ENCODE measurements around the gene DDR1. TPM values are rescaled to one million over a fixed set of nuclear protein-coding genes. Genes with fewer than 3 reads are reported as not detected.
"Not testable (repeated sequence)": the region's sequence is repeated elsewhere in the genome, so short reads cannot be mapped to it uniquely, and the experiment has no call there.

The DDR1 gene
- polyA plus RNA-seq, 1 donor (not counting 4 experiments of a cell fraction or from before 2014, with no cell fraction given) = 104 TPM

GRCh38 chr6:30901436-30901835 is 17.1 kb downstream of the DDR1 start:
- Histone ChIP-seq H3K9me3 (ENCODE audit: control insufficient read depth, low read depth, low read length) (no peaks in the 10 kb centered on the region), H3K27me3 (ENCODE audit: control insufficient read depth, extremely low read depth, insufficient read depth, low read length) (no peaks in the 10 kb centered on the region), H4K20me1 (ENCODE audit: control insufficient read depth, extremely low read depth, insufficient read depth, low read length) (no peaks in the 10 kb centered on the region), H3K4me2 (ENCODE audit: control insufficient read depth, extremely low read depth, insufficient read depth, low read depth, low read length) (no peak overlapping the region), H3K36me3 (ENCODE audit: control insufficient read depth in 2 of 2, extremely low read depth in 1 of 2, insufficient read depth in 2 of 2, low read length in 2 of 2) (peaks cover 29 to 36% of the 10 kb centered on the region in 2 experiments), H3K4me1 (ENCODE audit: control insufficient read depth, extremely low read depth, insufficient read depth, low read length) (peaks cover 9% of the 10 kb centered on the region), H3K9ac (ENCODE audit: control insufficient read depth, extremely low read depth, insufficient read depth, low read length) (no peak overlapping the region), H3K9me1 (ENCODE audit: control insufficient read depth, extremely low read depth, insufficient read depth, low read length) (no peaks in the 10 kb centered on the region), H3K27ac (ENCODE audit: control insufficient read depth, insufficient read depth, low read length) (no peak overlapping the region), H3K79me2 (ENCODE audit: control insufficient read depth, insufficient read depth, low read length) (no peaks in the 10 kb centered on the region), H3K4me3 (ENCODE audit: control insufficient read depth in 2 of 3, extremely low read depth in 1 of 3, insufficient read depth in 2 of 3, low read depth in 1 of 3, low read length in 3 of 3) (no peak overlapping the region), H2AFZ (ENCODE audit: control insufficient read depth, low read length) (no peak overlapping the region)
- DNase-seq (ENCODE audit: low read depth, low spot score) (no peak), FAIRE-seq (no peak)
- TF ChIP-seq CTCF (optimal IDR thresholded peaks at IDR 0.05 in 1 of 3, IDR thresholded peaks at IDR 0.05 in 1 of 3, conservative IDR thresholded peaks at IDR 0.05 in 1 of 3; ENCODE audit: extremely low read depth in 1 of 3, insufficient read depth in 2 of 3, low read length in 3 of 3) (no peak), EZH2 (IDR thresholded peaks at IDR 0.05; ENCODE audit: low read length) (no peak)
- dilution Hi-C loops (cut with MboI; ENCODE audit: extremely low pct_ligation_motif_present, low sequenced_read_pairs) = no loop called here

GRCh38 chr6:30902196-30902595 is 17.9 kb downstream of the DDR1 start:
- H3K79me2 ChIP-seq (ENCODE audit: control insufficient read depth, insufficient read depth, low read length); H3K4me1 ChIP-seq (ENCODE audit: control insufficient read depth, extremely low read depth, insufficient read depth, low read length); dilution Hi-C loops (cut with MboI; ENCODE audit: extremely low pct_ligation_motif_present, low sequenced_read_pairs); H3K27ac ChIP-seq (ENCODE audit: control insufficient read depth, insufficient read depth, low read length); H4K20me1 ChIP-seq (ENCODE audit: control insufficient read depth, extremely low read depth, insufficient read depth, low read length); H3K9ac ChIP-seq (ENCODE audit: control insufficient read depth, extremely low read depth, insufficient read depth, low read length); H2AFZ ChIP-seq (ENCODE audit: control insufficient read depth, low read length); H3K9me3 ChIP-seq (ENCODE audit: control insufficient read depth, low read depth, low read length); H3K27me3 ChIP-seq (ENCODE audit: control insufficient read depth, extremely low read depth, insufficient read depth, low read length); DNase-seq (ENCODE audit: low read depth, low spot score); H3K4me3 ChIP-seq (ENCODE audit: control insufficient read depth in 2 of 3, extremely low read depth in 1 of 3, insufficient read depth in 2 of 3, low read depth in 1 of 3, low read length in 3 of 3); H3K9me1 ChIP-seq (ENCODE audit: control insufficient read depth, extremely low read depth, insufficient read depth, low read length): not testable (repeated sequence)
- Histone ChIP-seq H3K4me2 (ENCODE audit: control insufficient read depth, extremely low read depth, insufficient read depth, low read depth, low read length) (peak overlapping the region; percentile 50), H3K36me3 (ENCODE audit: control insufficient read depth in 2 of 2, extremely low read depth in 1 of 2, insufficient read depth in 2 of 2, low read length in 2 of 2) (peaks cover 29 to 31% of the 10 kb centered on the region in 2 experiments)
- FAIRE-seq = peak; percentile 20
- TF ChIP-seq CTCF (optimal IDR thresholded peaks at IDR 0.05 in 1 of 3, IDR thresholded peaks at IDR 0.05 in 1 of 3, conservative IDR thresholded peaks at IDR 0.05 in 1 of 3; ENCODE audit: extremely low read depth in 1 of 3, insufficient read depth in 2 of 3, low read length in 3 of 3) = peak in 1 of 3 experiments; percentile 14
